ENCODE results near the gene CCDC13. TPM values are rescaled to one million over a fixed set of nuclear protein-coding genes. Genes with fewer than 3 reads are reported as not detected.

Gene CCDC13
- polyA plus RNA-seq, 4 donors, result 2.6 to 4.1 (median 3.3) TPM

Other genes with a start within 250 kb of the CCDC13 start
- gene SEC22C, start 191.3 kb downstream of the CCDC13 start, polyA plus RNA-seq (ENCODE audit: insufficient read length in 4 of 4), result 10 to 100 TPM; 40.7 to 46.7 (median 43.0) TPM
- 10 to 100 TPM; 22.8 to 26.3 (median 25.4) TPM for gene SS18L2, start 182.4 kb downstream of the CCDC13 start, polyA plus RNA-seq (ENCODE audit: insufficient read length in 4 of 4)
- gene NKTR, start 172.6 kb downstream of the CCDC13 start, polyA plus RNA-seq (ENCODE audit: insufficient read length in 4 of 4), result 100 to 1,000 TPM in 2 of 4 donors, 10 to 100 TPM in 2; 52.4 to 201 (median 108) TPM
- 10 to 100 TPM; 14.1 to 19.3 (median 17.9) TPM for gene ZBTB47, start 119.6 kb downstream of the CCDC13 start, polyA plus RNA-seq (ENCODE audit: insufficient read length in 4 of 4)
- gene KLHL40, start 87.7 kb downstream of the CCDC13 start, polyA plus RNA-seq (ENCODE audit: insufficient read length in 4 of 4), result not detected
- gene HHATL, start 70.5 kb downstream of the CCDC13 start, polyA plus RNA-seq (ENCODE audit: insufficient read length in 4 of 4), result under 1 TPM; 0.43 to 0.74 (median 0.50) TPM
- gene HIGD1A, start 31.2 kb upstream of the CCDC13 start, polyA plus RNA-seq (ENCODE audit: insufficient read length in 4 of 4), result 100 to 1,000 TPM; 135 to 193 (median 161) TPM
- 1 to 10 TPM; 1.8 to 3.2 (median 3.1) TPM for gene ACKR2, start 36.2 kb upstream of the CCDC13 start, polyA plus RNA-seq (ENCODE audit: insufficient read length in 4 of 4)
- 1 to 10 TPM in 1 of 4 donors, under 1 TPM in 3; 0.62 to 1.2 (median 0.84) TPM for gene CYP8B1, start 102.6 kb upstream of the CCDC13 start, polyA plus RNA-seq (ENCODE audit: insufficient read length in 4 of 4)
- 10 to 100 TPM; 18.4 to 44.1 (median 29.3) TPM for gene ZNF662, start 132.9 kb upstream of the CCDC13 start, polyA plus RNA-seq (ENCODE audit: insufficient read length in 4 of 4)
- gene GASK1A, start 206.1 kb upstream of the CCDC13 start, polyA plus RNA-seq (ENCODE audit: insufficient read length in 4 of 4), result 1 to 10 TPM; 3.1 to 4.6 (median 3.7) TPM

Data from left renal cortex interstitium (tissue), 4 donors.